K562 (cell line): Measurements from ENCODE around the gene DAB2IP. TPM values are rescaled to one million over a fixed set of nuclear protein-coding genes. Genes with fewer than 3 reads are reported as not detected.

Source experiments
- ATAC-seq: fragments of 200-7000 bp; cut with Tn5 transposase; 3 replicates; pipeline ENCODE4 v1.9.1; 2020; ENCODE audit warnings: moderate library complexity
- BruUV-seq: library from RNA; stranded (reverse); fragments of 400-500 nt; replicated peaks from 2 replicates; lab custom pipeline; 2021; lab: Mats Ljungman, UMichigan
- CTCF ChIA-PET: fragments of 300-600 bp; formaldehyde crosslinking; extraction: SDS; loops from one replicate; lab custom pipeline; 2021; ENCODE audit warnings: low intra/inter-chr PET ratio; lab: Yijun Ruan, JAX
- POLR2A ChIA-PET: fragments of 300-600, 350-650 bp; sonication (Branson Sonifier 250); formaldehyde crosslinking; extraction: SDS; loops from one replicate; lab custom pipeline; 2021; ENCODE audit warnings: antibody characterized with exemption, inconsistent platforms; lab: Yijun Ruan, JAX
- DNase-seq, 4 experiments: peaks; one replicate each; pipeline versions ENCODE4 v3.0.0 to v3.0.0-alpha.2; 2011 to 2018; ENCODE audit warnings: low spot score in 3 of 4, mixed read lengths in 3 of 4; ENCODE audit errors: extremely low read depth in 1 of 4
- FAIRE-seq: peaks from 2 replicates; lab custom pipeline; 2011; peaks lifted over from hg19 to GRCh38; lab: Jason Lieb, UNC
- H2AFZ ChIP-seq: 2 replicates; pipeline ENCODE4 v1.6.0; 2011; ENCODE audit warnings: low read depth, low read length, control low read depth, inconsistent platforms
- H3K27ac ChIP-seq: fragments of 200-600 bp; 3 replicates; pipeline ENCODE4 v1.8.0; 2011; ENCODE audit warnings: low read depth, mild to moderate bottlenecking, control low read depth, inconsistent platforms, low read length, moderate library complexity, mixed read lengths; ENCODE audit errors: extremely low read depth
- H3K27me3 ChIP-seq, 2 experiments: fragments of 300-600 bp in 1 of 2; 2 replicates in 1 of 2; 3 replicates in 1 of 2; pipeline versions ENCODE4 v1.6.0 to v1.8.0; 2011; ENCODE audit warnings: inconsistent platforms in 2 of 2, low read length in 2 of 2, mild to moderate bottlenecking in 1 of 2, mixed read lengths in 1 of 2, moderate library complexity in 1 of 2; ENCODE audit not compliant: control insufficient read depth in 2 of 2, insufficient read depth in 2 of 2
- H3K36me3 ChIP-seq: fragments of 300-600 bp; 3 replicates; pipeline ENCODE4 v1.8.0; 2011; ENCODE audit warnings: mild to moderate bottlenecking, low read length, inconsistent platforms; ENCODE audit not compliant: control insufficient read depth, insufficient read depth
- H3K4me1 ChIP-seq, 2 experiments: fragments of 200-600 bp in 1 of 2; replicated peaks in 1 of 2; 2 replicates in 1 of 2; 3 replicates in 1 of 2; pipeline versions ENCODE4 v1.5.1 to v1.8.0; 2011; ENCODE audit warnings: inconsistent platforms in 2 of 2, low read length in 2 of 2, mild to moderate bottlenecking in 1 of 2, mixed read lengths in 1 of 2, moderate library complexity in 1 of 2; ENCODE audit not compliant: control insufficient read depth in 2 of 2, insufficient read depth in 2 of 2
- H3K4me2 ChIP-seq: 2 replicates; pipeline ENCODE4 v1.6.1; 2011; ENCODE audit warnings: low read length, control low read depth, inconsistent platforms, mixed read lengths; ENCODE audit not compliant: insufficient read depth
- H3K4me3 ChIP-seq: fragments of 200-600 bp; sonication (generic), shearing (Covaris generic); 2 replicates; pipeline ENCODE4 v1.5.1; 2016; ENCODE audit warnings: control low read depth, inconsistent platforms
- H3K79me2 ChIP-seq: fragments of 200-600 bp; 3 replicates; pipeline ENCODE4 v1.8.0; 2011; ENCODE audit warnings: low read length, inconsistent platforms; ENCODE audit not compliant: control insufficient read depth, insufficient read depth
- H3K9ac ChIP-seq, 2 experiments: 2 replicates each; pipeline versions ENCODE4 v1.6.0 to v1.6.1; 2011; ENCODE audit warnings: low read depth in 2 of 2, low read length in 2 of 2, control low read depth in 1 of 2, inconsistent platforms in 1 of 2, mild to moderate bottlenecking in 1 of 2, mixed read lengths in 1 of 2; ENCODE audit not compliant: insufficient read depth in 1 of 2
- H3K9me1 ChIP-seq: one replicate; pipeline ENCODE4 v1.6.0; 2011; ENCODE audit warnings: inconsistent platforms, mild to moderate bottlenecking, low read length, moderate library complexity; ENCODE audit not compliant: control insufficient read depth, insufficient read depth
- H3K9me3 ChIP-seq: replicated peaks from 2 replicates; pipeline ENCODE4 v1.5.1; 2011; ENCODE audit warnings: low read depth, low read length, inconsistent platforms; ENCODE audit not compliant: control insufficient read depth, insufficient read depth
- H4K20me1 ChIP-seq: replicated peaks from 2 replicates; pipeline ENCODE4 v1.6.1; 2011; ENCODE audit warnings: low read length, inconsistent platforms, mixed read lengths; ENCODE audit not compliant: control insufficient read depth, insufficient read depth
- CC2D1A ChIP-seq: fragments of 450-650 bp; IDR thresholded peaks from 2 replicates; pipeline ENCODE4 v1.6.1; 2017; ENCODE audit warnings: mild to moderate bottlenecking
- CREB3L1 ChIP-seq: fragments of 450-650 bp; IDR thresholded peaks from 2 replicates; pipeline ENCODE4 v1.6.1; 2014; ENCODE audit warnings: low read depth, mild to moderate bottlenecking, moderate library complexity, borderline replicate concordance
- CTBP1 ChIP-seq: fragments of 450-650 bp; IDR thresholded peaks from 2 replicates; pipeline ENCODE4 v1.6.1; 2016; ENCODE audit warnings: borderline replicate concordance
- IRF1 ChIP-seq: sonication (generic); formaldehyde crosslinking; IDR thresholded peaks from 2 replicates; pipeline ENCODE4 v1.8.0; 2022; ENCODE audit warnings: missing genetic modification reagents, mild to moderate bottlenecking, borderline replicate concordance
- KAT2B ChIP-seq: IDR thresholded peaks from one replicate; pipeline ENCODE4 v1.6.1; 2012; ENCODE audit warnings: low read depth, mild to moderate bottlenecking, control low read depth, inconsistent platforms, low read length, moderate library complexity
- SLC30A9 ChIP-seq: fragments of 250-450 bp; sonication (Bioruptor Pico); IDR thresholded peaks from 2 replicates; pipeline ENCODE4 v1.8.0; 2022; ENCODE audit warnings: mild to moderate bottlenecking, moderate library complexity
- SMC3 ChIP-seq: conservative IDR thresholded peaks from 2 replicates; pipeline ENCODE4 v1.6.1; 2011; ENCODE audit warnings: low read depth, low read length, improper control_type of control experiment; ENCODE audit not compliant: insufficient read depth
- SUPT5H ChIP-seq: fragments of 450-650 bp; IDR thresholded peaks from 2 replicates; pipeline ENCODE4 v1.6.1; 2016
- ZNF224 ChIP-seq: sonication (generic); formaldehyde crosslinking; IDR thresholded peaks from 2 replicates; pipeline ENCODE4 v1.8.0; 2022; ENCODE audit warnings: mild to moderate bottlenecking, missing genetic modification reagents
- ZNF561 ChIP-seq: fragments of 450-650 bp; formaldehyde crosslinking; conservative IDR thresholded peaks from 2 replicates; pipeline ENCODE4 v1.4.0; 2020; ENCODE audit warnings: mild to moderate bottlenecking, moderate library complexity
- ZNF76 ChIP-seq: fragments of 250-450 bp; sonication (Bioruptor Pico); IDR thresholded peaks from 2 replicates; pipeline ENCODE4 v1.4.0; 2020; ENCODE audit warnings: mild to moderate bottlenecking, moderate library complexity, borderline replicate concordance
- WGBS: fragments of 100-300 bp; shearing (Covaris generic); methylation state at CpG from one replicate; pipeline ENCODE4 v1.1.6; 2016; ENCODE audit warnings: low coverage, mixed read lengths; ENCODE audit not compliant: insufficient coverage; ENCODE audit errors: missing lambda C conversion rate; 5-methylcytosine and 5-hydroxymethylcytosine counted together
- in situ Hi-C: fragments of 300-500 bp; cut with MboI; formaldehyde crosslinking; loops from 4 replicates; pipeline ENCODE4 v1.15.0; 2018; ENCODE audit warnings: inconsistent platforms, mixed read lengths
- intact Hi-C: fragments of 100-400 bp; cut with micrococcal nuclease; formaldehyde crosslinking; loops from 2 replicates; pipeline ENCODE4 v1.14.2; 2022
- polyA plus RNA-seq, 8 experiments: library from polyadenylated mRNA; depleted of rRNA in 4 of 8; stranded (reverse) in 5 of 8; unstranded in 3 of 8; fragments of >200 nt; fragmentation: Nextera tagmentation in 2 of 8; fragmentation: Illumina TruSeq in 1 of 8; extraction: Ambion mirVana in 2 of 8; extraction: Trizol in 1 of 8; gene quantifications; 2 replicates each; pipeline versions ENCODE4 v1.2.1 to v1.2.3, GENCODE V29; 2011 to 2014; ENCODE audit warnings: inconsistent platforms in 1 of 8, missing spikeins in 1 of 8
- total RNA-seq, 7 experiments: library from RNA; depleted of rRNA in 6 of 7; stranded (reverse); fragments of >200 nt in 6 of 7; fragmentation: Illumina TruSeq in 2 of 7; extraction: Trizol in 2 of 7; gene quantifications; 2 replicates each; pipeline versions ENCODE4 v1.2.1 to v1.2.3, GENCODE V29; 2011 to 2021; ENCODE audit warnings: low replicate concordance in 1 of 7

Gene DAB2IP
- total and polyA plus RNA-seq, 9 of the 15 experiments (the other 6 are each of a cell fraction or from before 2014, with no cell fraction given): 0.04 to 0.31 (median 0.08) TPM; not detected in 5

DNA sequence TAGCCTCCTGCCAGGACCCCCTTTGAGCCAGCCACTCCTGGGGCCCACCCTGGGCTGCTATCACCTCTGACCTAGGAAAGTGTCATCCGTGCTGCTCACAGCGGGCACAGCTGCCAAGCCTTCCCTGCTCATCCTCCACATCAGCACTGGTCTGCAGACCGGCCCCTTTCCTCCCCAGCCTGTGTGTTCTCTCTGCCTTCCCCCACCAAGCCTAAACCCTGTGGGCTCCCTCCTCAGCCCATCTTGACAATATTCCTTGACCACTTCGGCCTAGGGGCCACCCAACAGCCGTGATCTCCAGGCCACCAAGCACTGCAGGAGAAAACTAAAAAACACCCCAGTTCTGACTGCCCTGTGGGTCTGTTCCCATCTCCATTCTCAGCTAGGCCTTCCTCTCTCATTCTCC lies 135.1 kb downstream of the DAB2IP start:
- Histone ChIP-seq H3K4me1 (peaks cover 0 to 8% of the 10 kb centered on the region in 2 experiments; a peak in 2 of 5 replicates), H3K36me3 (no peaks in the 10 kb centered on the region), H3K9me1 (no peaks in the 10 kb centered on the region), H2AFZ (no peak overlapping the region), H4K20me1 (no peaks in the 10 kb centered on the region), H3K9me3 (no peaks in the 10 kb centered on the region), H3K9ac (no peak overlapping the region), H3K4me2 (no peak overlapping the region), H3K4me3 (no peak overlapping the region), H3K27me3 (peaks cover 15 to 65% of the 10 kb centered on the region in 2 experiments), H3K27ac (no peak overlapping the region), H3K79me2 (no peaks in the 10 kb centered on the region)
- FAIRE-seq (no peak), DNase-seq (no peak), ATAC-seq (no peak)
- TF ChIP-seq ZNF561 (CRISPR knock-in tag): no peak
- TF ChIP-seq ZNF76 (CRISPR knock-in tag): no peak
- TF ChIP-seq ZNF224 (CRISPR knock-in tag): no peak
- no peak for TF ChIP-seq CC2D1A
- TF ChIP-seq CREB3L1: no peak
- no peak for TF ChIP-seq KAT2B
- no peak for TF ChIP-seq SLC30A9 (CRISPR knock-in tag)
- no peak for TF ChIP-seq SUPT5H
- no peak for TF ChIP-seq IRF1 (CRISPR knock-in tag)
- TF ChIP-seq SMC3: no peak
- no peak for TF ChIP-seq CTBP1
- no TSS peak for BruUV-seq
- POLR2A ChIA-PET: interaction anchor here (0.9 kb wide), 1 partner anchor 58 kb away, joined by 4 read pairs; no protein-coding TSS in a partner anchor
- 0% methylated on average over 5 of the region's 5 CpGs for WGBS
- CTCF ChIA-PET: no interaction called here
- in situ Hi-C loops: no loop called here
- intact Hi-C loops: no loop called here
